ENCODE measurements around the gene FANCG.

The FANCG gene

DNA sequence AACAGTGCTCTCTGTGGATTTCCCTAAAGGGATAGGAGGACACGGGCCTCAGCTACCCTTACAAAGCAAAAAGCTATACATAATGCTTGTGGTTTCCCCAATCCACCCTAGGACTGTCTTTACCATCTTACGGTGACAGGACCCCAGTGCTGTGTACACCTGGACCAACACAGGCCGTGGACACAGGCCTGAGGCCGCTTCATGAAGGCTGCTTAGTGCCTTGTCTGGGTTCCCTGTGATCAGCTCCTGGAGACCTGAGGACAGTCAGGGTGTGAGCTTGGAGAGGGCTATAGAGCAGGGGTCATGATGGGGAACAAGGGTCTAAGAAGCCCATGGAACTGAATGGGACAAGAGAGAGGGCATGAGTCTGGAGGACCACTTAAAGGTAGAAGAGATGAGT is 2.9 kb downstream of the FANCG start:
- no peak for TF ChIP-seq CTCF (IDR thresholded peaks at IDR 0.05; ENCODE audit: low read depth, low read length)

DNA sequence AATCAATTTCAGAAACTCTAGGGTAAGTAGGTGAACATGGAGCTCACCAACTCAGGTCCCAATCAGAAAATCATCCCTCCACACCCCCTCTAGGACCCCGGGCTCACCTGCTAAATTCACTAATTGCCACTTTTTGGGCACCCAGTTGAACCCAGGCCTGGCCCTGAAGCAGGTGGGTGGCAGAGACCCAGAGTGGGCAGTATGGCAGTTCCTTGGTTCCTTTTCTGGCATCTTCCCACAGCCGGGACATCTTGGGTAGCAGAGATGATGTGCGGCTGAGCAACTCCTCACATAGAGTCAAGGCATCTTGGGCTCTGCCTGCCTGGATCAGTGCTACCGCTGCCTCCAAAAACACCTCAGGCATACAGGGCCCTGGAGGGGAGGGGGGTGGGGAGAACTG is 4.4 kb downstream of the FANCG start:
- TF ChIP-seq CTCF (IDR thresholded peaks at IDR 0.05; ENCODE audit: low read depth, low read length), result no peak
- H3K4me3 ChIP-seq (ENCODE audit: low read depth, low read length), result no peak overlapping the region

More for the DNA sequence above, 2.9 kb downstream of the FANCG start:
- H3K4me3 ChIP-seq (ENCODE audit: low read depth, low read length), result no peak overlapping the region

DNA sequence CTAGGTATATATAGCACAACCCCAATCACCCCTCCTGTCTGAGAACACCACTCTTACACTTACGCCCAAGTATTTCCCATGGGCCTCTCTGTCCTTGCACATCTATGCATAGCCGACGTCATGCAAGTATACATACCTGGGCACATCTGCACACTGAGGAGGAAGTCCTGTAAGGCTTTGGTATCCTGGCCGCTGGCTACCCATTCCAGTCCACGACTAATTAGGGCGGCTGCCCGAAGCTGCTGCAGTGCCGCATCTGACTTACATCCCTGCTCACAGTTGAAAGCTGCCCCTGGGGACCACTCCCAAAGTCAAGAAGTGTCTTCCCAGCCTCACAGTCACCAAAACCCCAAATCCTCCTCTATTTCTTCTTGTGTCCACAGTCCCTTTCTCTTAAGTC is 5.0 kb downstream of the FANCG start:
- H3K4me3 ChIP-seq (ENCODE audit: low read depth, low read length), result no peak overlapping the region
- no peak for TF ChIP-seq CTCF (IDR thresholded peaks at IDR 0.05; ENCODE audit: low read depth, low read length)

- H3K4me3 ChIP-seq (ENCODE audit: low read depth, low read length), result no peak overlapping the region
- TF ChIP-seq CTCF (IDR thresholded peaks at IDR 0.05; ENCODE audit: low read depth, low read length), result no peak
Observed at GRCh38 chr9:35074141-35074540, 5.6 kb downstream of the FANCG start.

- TF ChIP-seq CTCF (IDR thresholded peaks at IDR 0.05; ENCODE audit: low read depth, low read length), result no peak
- H3K4me3 ChIP-seq (ENCODE audit: low read depth, low read length), result no peak overlapping the region
Observed at GRCh38 chr9:35073279-35073612, 6.5 kb downstream of the FANCG start.

DNA sequence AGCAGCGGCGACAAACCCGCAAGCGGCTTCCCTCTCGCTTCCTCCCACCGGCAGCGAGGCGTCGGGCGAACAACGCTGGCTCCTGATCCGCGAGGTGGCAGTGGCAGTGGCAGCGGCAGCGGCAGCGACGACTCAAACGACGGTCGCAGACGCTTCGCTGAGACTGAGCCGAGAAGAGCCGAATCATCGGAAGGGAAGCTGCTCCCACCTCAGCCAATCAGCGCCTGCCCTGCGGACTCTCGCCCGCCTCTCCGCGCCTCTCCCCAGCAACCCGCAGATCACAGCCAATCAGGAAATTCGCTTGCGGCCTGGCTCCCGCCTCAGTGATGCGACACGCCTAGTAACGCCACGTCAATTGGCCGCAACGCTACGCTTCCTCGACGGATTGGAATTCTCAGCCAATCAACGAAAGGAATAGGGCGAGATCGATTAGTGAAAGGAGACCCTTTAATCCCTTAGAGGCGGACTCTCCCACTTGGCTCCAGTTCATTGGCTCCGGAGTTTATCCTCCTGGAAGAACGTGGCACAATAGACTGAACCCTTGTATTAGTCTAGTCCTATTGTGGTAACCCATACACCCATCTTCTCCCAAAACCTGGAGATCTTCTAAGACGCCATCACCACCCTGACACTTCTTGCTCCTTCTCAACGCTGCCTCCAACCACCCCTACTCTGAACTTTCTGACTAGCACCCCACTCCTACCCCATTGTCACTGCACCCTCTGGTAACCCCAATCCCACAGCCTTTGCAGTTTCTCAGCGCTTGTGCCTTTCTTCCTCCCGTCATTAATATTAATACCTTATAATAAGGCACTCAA is 7.1 kb downstream of the FANCG start, which contains the start of gene VCP:
Gene VCP, minus strand, starts transcription at position 165 of the 818 bp plus-strand sequence. CDS start 272 bp downstream, outside the sequence.
- H3K4me3 ChIP-seq (ENCODE audit: low read depth, low read length), result peak within 1 kb of the TSS; percentile 78
- no peak for TF ChIP-seq CTCF (IDR thresholded peaks at IDR 0.05; ENCODE audit: low read depth, low read length)

- TF ChIP-seq CTCF (IDR thresholded peaks at IDR 0.05; ENCODE audit: low read depth, low read length), result peak; percentile 30
- H3K4me3 ChIP-seq (ENCODE audit: low read depth, low read length), result peak overlapping the region; percentile 78
Observed at GRCh38 chr9:35071814-35072460, 7.8 kb downstream of the FANCG start.
